ENCODE measurements around the gene ZNF76.

ZNF76 gene

DNA sequence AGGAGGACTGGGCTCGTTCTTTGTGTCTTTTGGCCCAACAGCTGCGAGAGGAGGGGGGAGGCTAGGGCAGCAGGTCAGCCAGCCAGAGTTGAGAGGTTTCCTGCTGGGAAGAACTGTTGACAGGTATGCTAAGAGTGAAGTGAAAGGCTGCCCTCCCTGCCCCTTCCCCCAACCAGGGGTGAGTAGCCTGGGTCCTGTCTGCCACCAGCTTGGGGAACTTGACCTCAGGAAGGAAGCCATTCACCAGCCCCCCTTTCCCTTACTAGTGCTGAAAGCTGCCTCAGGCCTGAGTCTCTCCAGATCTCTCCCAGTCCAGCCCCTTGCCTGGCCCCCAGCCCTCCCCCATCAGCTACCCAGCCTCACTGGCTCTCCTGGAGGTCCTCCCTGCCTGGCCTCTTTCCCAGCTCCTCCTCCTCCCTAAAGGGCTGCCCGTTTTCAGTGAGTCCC lies 20.7 kb upstream of the ZNF76 start:
- no peaks in the 10 kb centered on the region for H3K4me1 ChIP-seq (ENCODE audit: control insufficient read depth, insufficient read depth, low read length)
- H3K27me3 ChIP-seq (ENCODE audit: control insufficient read depth, insufficient read depth, low read length): no peaks in the 10 kb centered on the region
- H3K9ac ChIP-seq (ENCODE audit: low read depth, low read length): no peak overlapping the region
- no peaks in the 10 kb centered on the region for H3K9me3 ChIP-seq (replicated peaks; ENCODE audit: low read length)
- no peak overlapping the region for H3K4me3 ChIP-seq (ENCODE audit: low read length)
- no peak overlapping the region for H3K4me2 ChIP-seq (ENCODE audit: low read length)
- peaks cover 41% of the 10 kb centered on the region for H3K36me3 ChIP-seq (ENCODE audit: insufficient read depth, low read length)

DNA sequence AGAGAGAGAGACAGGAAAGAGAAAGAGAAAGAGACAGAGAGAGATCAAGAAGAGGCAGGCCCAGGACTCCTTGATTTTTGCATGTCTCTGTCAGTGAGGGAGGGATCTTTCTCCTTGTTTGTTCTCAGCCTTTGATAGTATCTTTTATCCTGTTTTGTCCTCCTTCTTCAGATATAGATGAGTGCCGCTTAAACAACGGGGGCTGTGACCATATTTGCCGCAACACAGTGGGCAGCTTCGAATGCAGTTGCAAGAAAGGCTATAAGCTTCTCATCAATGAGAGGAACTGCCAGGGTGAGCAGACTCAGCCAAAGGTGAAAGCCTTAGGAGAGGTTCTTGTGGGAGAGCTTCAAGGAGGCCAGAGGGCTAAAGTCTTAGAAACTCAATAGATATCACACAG lies 20.0 kb upstream of the ZNF76 start:
- Histone ChIP-seq H3K4me3 (ENCODE audit: low read length) (no peak overlapping the region), H3K9ac (ENCODE audit: low read depth, low read length) (no peak overlapping the region), H3K36me3 (ENCODE audit: insufficient read depth, low read length) (peaks cover 42% of the 10 kb centered on the region), H3K4me1 (ENCODE audit: control insufficient read depth, insufficient read depth, low read length) (no peaks in the 10 kb centered on the region), H3K4me2 (ENCODE audit: low read length) (no peak overlapping the region), H3K27me3 (ENCODE audit: control insufficient read depth, insufficient read depth, low read length) (no peaks in the 10 kb centered on the region), H3K9me3 (replicated peaks; ENCODE audit: low read length) (no peaks in the 10 kb centered on the region)

DNA sequence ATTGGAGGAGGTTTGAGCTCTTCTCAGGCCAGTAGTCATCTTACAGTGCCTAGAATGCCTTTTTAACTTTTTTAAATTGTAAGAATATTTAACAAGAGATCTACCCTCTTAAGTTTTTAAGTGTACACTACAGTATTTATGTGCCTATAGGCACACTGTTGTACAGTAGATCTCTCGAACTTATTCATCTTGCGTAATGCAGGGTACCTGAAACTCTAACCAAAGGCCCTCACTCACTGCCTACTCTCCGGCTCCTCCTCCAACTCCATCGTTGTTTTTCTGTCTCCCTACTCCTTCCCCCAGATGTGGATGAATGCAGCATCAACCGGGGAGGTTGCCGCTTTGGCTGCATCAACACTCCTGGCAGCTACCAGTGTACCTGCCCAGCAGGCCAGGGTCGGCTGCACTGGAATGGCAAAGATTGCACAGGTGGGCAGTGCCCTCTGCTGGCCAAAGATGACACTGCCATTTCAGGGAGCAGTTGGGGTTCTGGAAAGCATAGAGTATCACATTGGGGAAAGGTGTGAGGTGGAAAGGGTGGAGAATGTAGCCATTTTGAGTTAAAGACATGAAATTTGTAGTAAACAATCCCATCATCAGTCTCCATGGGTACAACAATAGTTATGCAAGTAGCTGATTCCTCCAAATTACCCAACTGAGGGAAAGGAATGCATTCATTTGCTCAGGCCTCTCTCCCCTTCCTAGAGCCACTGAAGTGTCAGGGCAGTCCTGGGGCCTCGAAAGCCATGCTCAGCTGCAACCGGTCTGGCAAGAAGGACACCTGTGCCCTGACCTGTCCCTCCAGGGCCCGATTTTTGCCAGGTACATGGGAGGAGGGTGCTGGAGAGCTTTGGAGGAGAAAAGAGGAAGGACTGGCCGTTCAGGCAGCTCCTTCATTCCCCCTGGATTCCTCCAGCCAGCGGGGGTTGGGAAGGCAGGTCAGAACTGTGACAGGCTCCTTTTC lies 18.4 kb upstream of the ZNF76 start:
- Histone ChIP-seq H3K9me3 (replicated peaks; ENCODE audit: low read length) (no peaks in the 10 kb centered on the region), H3K4me1 (ENCODE audit: control insufficient read depth, insufficient read depth, low read length) (no peaks in the 10 kb centered on the region), H3K4me3 (ENCODE audit: low read length) (no peak overlapping the region), H3K36me3 (ENCODE audit: insufficient read depth, low read length) (peaks cover 51% of the 10 kb centered on the region), H3K27me3 (ENCODE audit: control insufficient read depth, insufficient read depth, low read length) (no peaks in the 10 kb centered on the region), H3K4me2 (ENCODE audit: low read length) (no peak overlapping the region), H3K9ac (ENCODE audit: low read depth, low read length) (no peak overlapping the region)

DNA sequence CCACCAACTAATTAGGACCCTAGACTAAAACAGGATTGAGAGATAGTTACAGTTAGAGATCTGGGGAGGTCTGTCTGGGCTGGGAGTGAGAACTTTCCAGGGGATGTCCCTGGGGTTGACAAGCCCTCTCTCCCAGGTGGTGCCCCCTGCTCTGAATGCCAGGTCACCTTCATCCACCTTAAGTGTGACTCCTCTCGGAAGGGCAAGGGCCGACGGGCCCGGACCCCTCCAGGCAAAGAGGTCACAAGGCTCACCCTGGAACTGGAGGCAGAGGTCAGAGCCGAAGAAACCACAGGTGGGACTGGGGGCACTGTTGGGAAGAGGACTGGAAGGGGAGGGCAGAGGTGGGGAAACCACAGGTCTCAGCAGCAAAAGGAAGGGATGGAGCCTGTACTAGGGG lies 17.0 kb upstream of the ZNF76 start:
- H3K4me1 ChIP-seq (ENCODE audit: control insufficient read depth, insufficient read depth, low read length): no peaks in the 10 kb centered on the region
- no peak overlapping the region for H3K9ac ChIP-seq (ENCODE audit: low read depth, low read length)
- no peak overlapping the region for H3K4me2 ChIP-seq (ENCODE audit: low read length)
- H3K27me3 ChIP-seq (ENCODE audit: control insufficient read depth, insufficient read depth, low read length): no peaks in the 10 kb centered on the region
- H3K36me3 ChIP-seq (ENCODE audit: insufficient read depth, low read length): peaks cover 47% of the 10 kb centered on the region
- no peaks in the 10 kb centered on the region for H3K9me3 ChIP-seq (replicated peaks; ENCODE audit: low read length)
- H3K4me3 ChIP-seq (ENCODE audit: low read length): no peak overlapping the region

GRCh38 chr6:35242906-35243305 lies 16.6 kb upstream of the ZNF76 start:
- Histone ChIP-seq H3K9ac (ENCODE audit: low read depth, low read length) (no peak overlapping the region), H3K9me3 (replicated peaks; ENCODE audit: low read length) (no peaks in the 10 kb centered on the region)

DNA sequence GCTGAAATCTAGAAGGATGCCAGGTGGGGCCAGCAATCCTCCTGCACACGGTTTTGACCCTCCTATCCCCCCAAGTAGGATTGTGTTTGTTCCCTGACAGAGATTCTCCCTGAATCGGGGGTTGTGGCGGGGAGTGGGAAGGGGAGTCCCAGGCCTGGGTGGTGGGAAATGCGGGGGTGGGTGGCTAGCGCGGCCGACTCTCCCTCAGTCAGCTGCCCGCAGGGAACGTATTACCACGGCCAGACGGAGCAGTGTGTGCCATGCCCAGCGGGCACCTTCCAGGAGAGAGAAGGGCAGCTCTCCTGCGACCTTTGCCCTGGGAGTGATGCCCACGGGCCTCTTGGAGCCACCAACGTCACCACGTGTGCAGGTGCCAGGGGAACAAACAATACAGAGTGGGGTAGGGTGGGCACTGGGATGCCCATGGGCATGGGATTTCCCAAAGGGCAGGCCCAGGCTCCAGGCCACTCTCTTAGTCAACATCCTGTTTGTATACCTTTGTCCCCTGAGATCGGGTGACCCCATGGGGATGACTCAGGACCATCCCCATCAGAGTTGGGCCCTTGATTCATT lies 16.1 kb upstream of the ZNF76 start:
- no peaks in the 10 kb centered on the region for H3K9me3 ChIP-seq (replicated peaks; ENCODE audit: low read length)
- peaks cover 47% of the 10 kb centered on the region for H3K36me3 ChIP-seq (ENCODE audit: insufficient read depth, low read length)
- H3K4me2 ChIP-seq (ENCODE audit: low read length): no peak overlapping the region
- no peak overlapping the region for H3K4me3 ChIP-seq (ENCODE audit: low read length)
- peaks cover 9% of the 10 kb centered on the region for H3K4me1 ChIP-seq (ENCODE audit: control insufficient read depth, insufficient read depth, low read length)
- H3K27me3 ChIP-seq (ENCODE audit: control insufficient read depth, insufficient read depth, low read length): no peaks in the 10 kb centered on the region
- H3K9ac ChIP-seq (ENCODE audit: low read depth, low read length): no peak overlapping the region

More at GRCh38 chr6:35242906-35243305, 16.6 kb upstream of the ZNF76 start:
- no peak overlapping the region for H3K4me3 ChIP-seq (ENCODE audit: low read length)
- no peaks in the 10 kb centered on the region for H3K27me3 ChIP-seq (ENCODE audit: control insufficient read depth, insufficient read depth, low read length)
- no peak overlapping the region for H3K4me2 ChIP-seq (ENCODE audit: low read length)
- peaks cover 47% of the 10 kb centered on the region for H3K36me3 ChIP-seq (ENCODE audit: insufficient read depth, low read length)
- peaks cover 3% of the 10 kb centered on the region for H3K4me1 ChIP-seq (ENCODE audit: control insufficient read depth, insufficient read depth, low read length)

GRCh38 chr6:35244551-35244950 lies 15.0 kb upstream of the ZNF76 start:
- peaks cover 9% of the 10 kb centered on the region for H3K4me1 ChIP-seq (ENCODE audit: control insufficient read depth, insufficient read depth, low read length)
- H3K9me3 ChIP-seq (replicated peaks; ENCODE audit: low read length): no peaks in the 10 kb centered on the region
- H3K36me3 ChIP-seq (ENCODE audit: insufficient read depth, low read length): peaks cover 48% of the 10 kb centered on the region
- H3K27me3 ChIP-seq (ENCODE audit: control insufficient read depth, insufficient read depth, low read length): no peaks in the 10 kb centered on the region
- H3K4me3 ChIP-seq (ENCODE audit: low read length): no peak overlapping the region
- no peak overlapping the region for H3K9ac ChIP-seq (ENCODE audit: low read depth, low read length)
- no peak overlapping the region for H3K4me2 ChIP-seq (ENCODE audit: low read length)

DNA sequence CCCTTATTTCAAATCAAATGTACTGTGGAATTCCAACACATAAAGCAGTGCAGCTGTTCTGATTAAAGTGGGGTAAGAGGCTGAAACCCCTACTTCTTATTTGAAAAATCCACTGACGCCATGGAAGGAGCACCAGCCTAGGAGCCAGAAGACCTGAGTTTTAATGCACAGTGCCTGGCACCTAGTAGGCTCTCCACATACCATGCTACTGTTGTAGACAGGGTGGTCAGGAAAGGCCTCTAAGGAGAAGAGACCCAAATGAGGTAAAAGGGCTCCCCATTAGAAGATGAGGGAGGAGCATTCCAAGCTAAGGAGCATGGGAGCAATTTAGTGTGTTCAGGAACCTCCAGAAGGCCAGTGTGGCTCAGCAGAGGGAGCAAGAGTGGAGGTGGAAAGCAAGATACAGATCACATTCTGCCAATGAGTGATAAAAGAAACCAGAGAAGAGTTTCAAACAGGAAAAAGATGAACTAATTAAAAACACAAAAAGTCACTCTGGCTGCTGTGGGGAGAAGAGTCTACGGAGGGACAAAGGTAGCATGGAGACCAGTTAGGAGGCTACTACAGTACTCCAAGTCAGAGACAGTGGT lies 11.8 kb upstream of the ZNF76 start:
- no peaks in the 10 kb centered on the region for H3K9me3 ChIP-seq (replicated peaks; ENCODE audit: low read length)
- no peak overlapping the region for H3K4me3 ChIP-seq (ENCODE audit: low read length)
- H3K27me3 ChIP-seq (ENCODE audit: control insufficient read depth, insufficient read depth, low read length): no peaks in the 10 kb centered on the region
- no peak overlapping the region for H3K4me2 ChIP-seq (ENCODE audit: low read length)
- no peak overlapping the region for H3K9ac ChIP-seq (ENCODE audit: low read depth, low read length)
- peaks cover 48% of the 10 kb centered on the region for H3K36me3 ChIP-seq (ENCODE audit: insufficient read depth, low read length)
- H3K4me1 ChIP-seq (ENCODE audit: control insufficient read depth, insufficient read depth, low read length): peaks cover 9% of the 10 kb centered on the region

DNA sequence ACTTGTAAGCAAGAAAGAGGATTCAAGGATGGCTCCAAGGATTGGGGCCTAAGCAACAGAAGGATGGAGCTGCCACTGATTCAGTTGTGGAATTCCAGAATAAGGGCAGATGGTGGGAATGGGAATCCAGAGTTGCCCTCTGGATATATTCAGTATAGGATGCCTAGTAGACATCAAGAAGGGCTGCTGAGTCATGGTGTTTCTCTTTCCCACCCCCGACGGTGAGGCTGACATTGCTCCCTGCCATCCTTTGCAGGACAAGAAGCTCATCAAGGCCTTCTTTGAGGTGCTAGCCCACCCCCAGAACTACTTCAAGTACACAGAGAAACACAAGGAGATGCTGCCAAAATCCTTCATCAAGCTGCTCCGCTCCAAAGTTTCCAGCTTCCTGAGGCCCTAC lies 11.2 kb upstream of the ZNF76 start:
- peaks cover 48% of the 10 kb centered on the region for H3K36me3 ChIP-seq (ENCODE audit: insufficient read depth, low read length)
- H3K27me3 ChIP-seq (ENCODE audit: control insufficient read depth, insufficient read depth, low read length): no peaks in the 10 kb centered on the region
- H3K4me3 ChIP-seq (ENCODE audit: low read length): no peak overlapping the region
- peaks cover 9% of the 10 kb centered on the region for H3K4me1 ChIP-seq (ENCODE audit: control insufficient read depth, insufficient read depth, low read length)
- no peak overlapping the region for H3K4me2 ChIP-seq (ENCODE audit: low read length)
- no peak overlapping the region for H3K9ac ChIP-seq (ENCODE audit: low read depth, low read length)
- H3K9me3 ChIP-seq (replicated peaks; ENCODE audit: low read length): no peaks in the 10 kb centered on the region

GRCh38 chr6:35248965-35249364 lies 10.6 kb upstream of the ZNF76 start:
- Histone ChIP-seq H3K4me3 (ENCODE audit: low read length) (no peak overlapping the region), H3K4me2 (ENCODE audit: low read length) (no peak overlapping the region), H3K9me3 (replicated peaks; ENCODE audit: low read length) (no peaks in the 10 kb centered on the region), H3K27me3 (ENCODE audit: control insufficient read depth, insufficient read depth, low read length) (no peaks in the 10 kb centered on the region), H3K9ac (ENCODE audit: low read depth, low read length) (no peak overlapping the region), H3K36me3 (ENCODE audit: insufficient read depth, low read length) (peaks cover 43% of the 10 kb centered on the region), H3K4me1 (ENCODE audit: control insufficient read depth, insufficient read depth, low read length) (peaks cover 9% of the 10 kb centered on the region)

GRCh38 chr6:35251949-35252348 lies 7.6 kb upstream of the ZNF76 start:
- H3K4me2 ChIP-seq (ENCODE audit: low read length): no peak overlapping the region
- no peak overlapping the region for H3K9ac ChIP-seq (ENCODE audit: low read depth, low read length)
- no peaks in the 10 kb centered on the region for H3K9me3 ChIP-seq (replicated peaks; ENCODE audit: low read length)
- H3K4me3 ChIP-seq (ENCODE audit: low read length): no peak overlapping the region
- peaks cover 9% of the 10 kb centered on the region for H3K4me1 ChIP-seq (ENCODE audit: control insufficient read depth, insufficient read depth, low read length)
- peaks cover 18% of the 10 kb centered on the region for H3K36me3 ChIP-seq (ENCODE audit: insufficient read depth, low read length)
- no peaks in the 10 kb centered on the region for H3K27me3 ChIP-seq (ENCODE audit: control insufficient read depth, insufficient read depth, low read length)
